ENCODE measurements around the gene P4HB.
A peak's percentile ranks its signal among the peaks of the same experiment; 100 is the strongest.

Gene P4HB

GRCh38 chr17:81889602-81890001 is 29.3 kb upstream of the P4HB start:
- Histone ChIP-seq H3K36me3 (ENCODE audit: control insufficient read depth, low read depth, low read length) (peaks cover 53% of the 10 kb centered on the region), H3K4me1 (ENCODE audit: control insufficient read depth, low read depth, low read length) (peaks cover 4% of the 10 kb centered on the region), H3K4me3 (ENCODE audit: low read length) (no peak overlapping the region), H3K27ac (ENCODE audit: low read length) (no peak overlapping the region), H3K27me3 (ENCODE audit: control insufficient read depth, insufficient read depth, low read length) (no peaks in the 10 kb centered on the region), H3K9me3 (ENCODE audit: control insufficient read depth, low read depth, low read length) (no peaks in the 10 kb centered on the region), H3K9ac (ENCODE audit: low read length) (no peak overlapping the region)

GRCh38 chr17:81888988-81889595 is 28.8 kb upstream of the P4HB start:
- Histone ChIP-seq H3K9me3 (ENCODE audit: control insufficient read depth, low read depth, low read length) (no peaks in the 10 kb centered on the region), H3K4me3 (ENCODE audit: low read length) (no peak overlapping the region), H3K27me3 (ENCODE audit: control insufficient read depth, insufficient read depth, low read length) (no peaks in the 10 kb centered on the region), H3K36me3 (ENCODE audit: control insufficient read depth, low read depth, low read length) (peaks cover 57% of the 10 kb centered on the region), H3K27ac (ENCODE audit: low read length) (no peak overlapping the region), H3K9ac (ENCODE audit: low read length) (no peak overlapping the region), H3K4me1 (ENCODE audit: control insufficient read depth, low read depth, low read length) (peaks cover 4% of the 10 kb centered on the region)

GRCh38 chr17:81888105-81888987 is 28.0 kb upstream of the P4HB start:
- Histone ChIP-seq H3K36me3 (ENCODE audit: control insufficient read depth, low read depth, low read length) (peaks cover 58% of the 10 kb centered on the region), H3K27ac (ENCODE audit: low read length) (no peak overlapping the region), H3K27me3 (ENCODE audit: control insufficient read depth, insufficient read depth, low read length) (no peaks in the 10 kb centered on the region), H3K4me1 (ENCODE audit: control insufficient read depth, low read depth, low read length) (peaks cover 4% of the 10 kb centered on the region), H3K9ac (ENCODE audit: low read length) (no peak overlapping the region), H3K9me3 (ENCODE audit: control insufficient read depth, low read depth, low read length) (no peaks in the 10 kb centered on the region), H3K4me3 (ENCODE audit: low read length) (no peak overlapping the region)

GRCh38 chr17:81885869-81886548 is 25.7 kb upstream of the P4HB start:
- H3K27ac ChIP-seq (ENCODE audit: low read length): no peak overlapping the region
- peaks cover 4% of the 10 kb centered on the region for H3K4me1 ChIP-seq (ENCODE audit: control insufficient read depth, low read depth, low read length)
- H3K9ac ChIP-seq (ENCODE audit: low read length): no peak overlapping the region
- no peaks in the 10 kb centered on the region for H3K9me3 ChIP-seq (ENCODE audit: control insufficient read depth, low read depth, low read length)
- no peaks in the 10 kb centered on the region for H3K27me3 ChIP-seq (ENCODE audit: control insufficient read depth, insufficient read depth, low read length)
- peaks cover 66% of the 10 kb centered on the region for H3K36me3 ChIP-seq (ENCODE audit: control insufficient read depth, low read depth, low read length)
- no peak overlapping the region for H3K4me3 ChIP-seq (ENCODE audit: low read length)

GRCh38 chr17:81885454-81885853 is 25.1 kb upstream of the P4HB start:
- Histone ChIP-seq H3K27me3 (ENCODE audit: control insufficient read depth, insufficient read depth, low read length) (no peaks in the 10 kb centered on the region), H3K36me3 (ENCODE audit: control insufficient read depth, low read depth, low read length) (peaks cover 66% of the 10 kb centered on the region), H3K4me1 (ENCODE audit: control insufficient read depth, low read depth, low read length) (peaks cover 4% of the 10 kb centered on the region), H3K9ac (ENCODE audit: low read length) (no peak overlapping the region), H3K9me3 (ENCODE audit: control insufficient read depth, low read depth, low read length) (no peaks in the 10 kb centered on the region), H3K4me3 (ENCODE audit: low read length) (no peak overlapping the region), H3K27ac (ENCODE audit: low read length) (no peak overlapping the region)

- Histone ChIP-seq H3K9ac (ENCODE audit: low read length) (no peak overlapping the region), H3K4me1 (ENCODE audit: control insufficient read depth, low read depth, low read length) (no peaks in the 10 kb centered on the region), H3K27ac (ENCODE audit: low read length) (no peak overlapping the region), H3K4me3 (ENCODE audit: low read length) (no peak overlapping the region), H3K36me3 (ENCODE audit: control insufficient read depth, low read depth, low read length) (peaks cover 62% of the 10 kb centered on the region), H3K9me3 (ENCODE audit: control insufficient read depth, low read depth, low read length) (no peaks in the 10 kb centered on the region), H3K27me3 (ENCODE audit: control insufficient read depth, insufficient read depth, low read length) (no peaks in the 10 kb centered on the region)
Measured at GRCh38 chr17:81884968-81885367, 24.6 kb upstream of the P4HB start.

GRCh38 chr17:81884520-81884919 is 24.2 kb upstream of the P4HB start:
- Histone ChIP-seq H3K4me3 (ENCODE audit: low read length) (no peak overlapping the region), H3K9me3 (ENCODE audit: control insufficient read depth, low read depth, low read length) (no peaks in the 10 kb centered on the region), H3K36me3 (ENCODE audit: control insufficient read depth, low read depth, low read length) (peaks cover 57% of the 10 kb centered on the region), H3K9ac (ENCODE audit: low read length) (no peak overlapping the region), H3K4me1 (ENCODE audit: control insufficient read depth, low read depth, low read length) (no peaks in the 10 kb centered on the region), H3K27me3 (ENCODE audit: control insufficient read depth, insufficient read depth, low read length) (no peaks in the 10 kb centered on the region), H3K27ac (ENCODE audit: low read length) (no peak overlapping the region)

- Histone ChIP-seq H3K4me1 (ENCODE audit: control insufficient read depth, low read depth, low read length) (no peaks in the 10 kb centered on the region), H3K9me3 (ENCODE audit: control insufficient read depth, low read depth, low read length) (no peaks in the 10 kb centered on the region), H3K27me3 (ENCODE audit: control insufficient read depth, insufficient read depth, low read length) (no peaks in the 10 kb centered on the region), H3K4me3 (ENCODE audit: low read length) (no peak overlapping the region), H3K27ac (ENCODE audit: low read length) (no peak overlapping the region), H3K36me3 (ENCODE audit: control insufficient read depth, low read depth, low read length) (peaks cover 12% of the 10 kb centered on the region), H3K9ac (ENCODE audit: low read length) (no peak overlapping the region)
Measured at GRCh38 chr17:81879121-81879520, 18.8 kb upstream of the P4HB start.

GRCh38 chr17:81878294-81878693 is 18.0 kb upstream of the P4HB start:
- no peaks in the 10 kb centered on the region for H3K4me1 ChIP-seq (ENCODE audit: control insufficient read depth, low read depth, low read length)
- no peak overlapping the region for H3K4me3 ChIP-seq (ENCODE audit: low read length)
- no peak overlapping the region for H3K27ac ChIP-seq (ENCODE audit: low read length)
- peaks cover 12% of the 10 kb centered on the region for H3K36me3 ChIP-seq (ENCODE audit: control insufficient read depth, low read depth, low read length)
- H3K9me3 ChIP-seq (ENCODE audit: control insufficient read depth, low read depth, low read length): no peaks in the 10 kb centered on the region
- H3K9ac ChIP-seq (ENCODE audit: low read length): no peak overlapping the region
- H3K27me3 ChIP-seq (ENCODE audit: control insufficient read depth, insufficient read depth, low read length): no peaks in the 10 kb centered on the region

- H3K4me3 ChIP-seq (ENCODE audit: low read length): no peak overlapping the region
- H3K9ac ChIP-seq (ENCODE audit: low read length): no peak overlapping the region
Measured at GRCh38 chr17:81877569-81877968, 17.2 kb upstream of the P4HB start.

GRCh38 chr17:81871387-81872230 is 11.3 kb upstream of the P4HB start:
- Histone ChIP-seq H3K9me3 (ENCODE audit: control insufficient read depth, low read depth, low read length) (no peaks in the 10 kb centered on the region), H3K27me3 (ENCODE audit: control insufficient read depth, insufficient read depth, low read length) (no peaks in the 10 kb centered on the region), H3K27ac (ENCODE audit: low read length) (peak overlapping the region; percentile 64), H3K4me3 (ENCODE audit: low read length) (peak overlapping the region; percentile 93), H3K9ac (ENCODE audit: low read length) (peak overlapping the region; percentile 94), H3K36me3 (ENCODE audit: control insufficient read depth, low read depth, low read length) (peaks cover 3% of the 10 kb centered on the region), H3K4me1 (ENCODE audit: control insufficient read depth, low read depth, low read length) (peaks cover 3% of the 10 kb centered on the region)

More at GRCh38 chr17:81877569-81877968, 17.2 kb upstream of the P4HB start:
- Histone ChIP-seq H3K9me3 (ENCODE audit: control insufficient read depth, low read depth, low read length) (no peaks in the 10 kb centered on the region), H3K4me1 (ENCODE audit: control insufficient read depth, low read depth, low read length) (no peaks in the 10 kb centered on the region), H3K27me3 (ENCODE audit: control insufficient read depth, insufficient read depth, low read length) (no peaks in the 10 kb centered on the region), H3K27ac (ENCODE audit: low read length) (no peak overlapping the region), H3K36me3 (ENCODE audit: control insufficient read depth, low read depth, low read length) (peaks cover 10% of the 10 kb centered on the region)

All from iPS-18a (cell line).